GM19452 (cell line): ENCODE measurements around the gene DRAP1.
A peak's percentile ranks its signal among the peaks of the same experiment; 100 is the strongest.

ENCODE experiments used
- ATAC-seq: cut with Tn5 transposase; IDR thresholded peaks from one replicate; pipeline ENCODE4 v1.9.1; 2021; ENCODE audit not compliant: unreplicated experiment

Gene DRAP1

GRCh38 chr11:65958774-65959420 is 39.7 kb downstream of the DRAP1 start:
- no peak for ATAC-seq

GRCh38 chr11:65960824-65961266 is 41.6 kb downstream of the DRAP1 start:
- no peak for ATAC-seq

- peak; percentile 86 for ATAC-seq
These were observed 42.3 kb downstream of the DRAP1 start, which contains the start of gene SART1 for GRCh38 chr11:65961267-65962140. Gene SART1, plus strand, starts transcription at chr11:65961734. Its CDS starts 47 bp downstream, at chr11:65961781.

- ATAC-seq, result no peak
These were observed 42.9 kb downstream of the DRAP1 start for GRCh38 chr11:65962141-65962564.

- ATAC-seq, result no peak
These were observed 45.7 kb downstream of the DRAP1 start for GRCh38 chr11:65964906-65965305.

- ATAC-seq, result no peak
These were observed 46.9 kb downstream of the DRAP1 start for GRCh38 chr11:65965986-65966762.

- no peak for ATAC-seq
These were observed 48.2 kb downstream of the DRAP1 start for GRCh38 chr11:65967329-65967934.

GRCh38 chr11:65968600-65969482 is 49.6 kb downstream of the DRAP1 start:
- no peak for ATAC-seq
